Posterior vena cava (tissue), 2 donors: ENCODE measurements around the gene ARHGAP1. TPM values are rescaled to one million over a fixed set of nuclear protein-coding genes. Genes with fewer than 3 reads are reported as not detected.
A peak's percentile ranks its signal among the peaks of the same experiment; 100 is the strongest.

Experiments
- DNase-seq: peaks from one replicate; pipeline ENCODE4 v3.0.0-alpha.2; 2020; ENCODE audit warnings: low spot score
- intact Hi-C, 2 donors: fragments of 100-400 bp; cut with DNase I; formaldehyde crosslinking; loops; one replicate each; pipeline versions ENCODE4 v1.14.1 to v1.14.2; 2022 to 2023
- total RNA-seq, 2 donors: library from RNA; stranded (reverse); fragmentation: NEBNext Ultra II Directional; extraction: Animal tissue kit (Norgen Biotek cat#: 25700); gene quantifications; one replicate each; pipeline ENCODE4 v1.2.1, GENCODE V29; 2021
- donor health status: DM: yes; HTN: yes; CAD: no.
- donor health status: DM: yes; HTN: yes; CAD: no.

Gene ARHGAP1
- total RNA-seq, 2 donors from 2014 or later = 265 to 283 TPM

DNA sequence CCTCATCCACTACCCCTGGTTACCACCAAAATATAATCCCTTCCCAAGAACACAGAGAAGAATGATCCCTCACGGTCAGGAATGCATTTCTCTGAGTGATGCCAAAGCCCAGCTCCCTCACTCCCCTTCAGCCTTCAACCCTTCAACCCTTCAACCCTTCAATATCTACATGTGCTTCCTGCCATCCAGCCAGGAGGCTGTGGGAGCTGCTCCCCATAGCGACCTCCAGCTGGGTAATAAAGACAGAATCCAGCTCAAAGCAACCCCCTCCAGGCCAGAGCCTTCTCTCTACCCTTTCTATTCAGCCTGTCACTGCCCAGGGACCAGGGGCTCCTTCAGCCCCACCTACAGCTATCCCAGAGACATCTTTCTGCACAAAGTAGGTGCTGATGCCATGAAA is 2.7 kb downstream of the ARHGAP1 start:
- intact Hi-C loops = no loop called here
- no peak for DNase-seq

DNA sequence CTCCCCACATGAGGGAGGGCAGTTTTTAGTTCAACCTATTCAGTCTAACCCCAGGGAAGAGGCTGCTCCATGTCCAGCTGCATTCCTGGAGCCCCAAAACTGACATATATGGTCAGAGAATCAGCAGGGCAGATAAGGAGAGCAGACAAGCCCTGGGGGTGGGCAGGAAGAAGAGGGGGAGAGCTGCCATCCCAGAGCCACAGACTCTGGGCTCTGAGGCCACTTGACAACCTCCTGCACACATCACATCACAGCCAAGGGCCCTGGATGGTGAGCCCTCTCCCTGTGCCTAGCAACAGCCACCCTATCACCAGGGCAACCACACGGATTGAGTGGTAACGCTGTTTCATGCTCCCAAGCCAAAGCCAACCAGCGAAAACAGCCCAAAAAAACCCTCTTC is 3.1 kb downstream of the ARHGAP1 start:
- intact Hi-C loops = no loop called here
- DNase-seq = no peak

DNA sequence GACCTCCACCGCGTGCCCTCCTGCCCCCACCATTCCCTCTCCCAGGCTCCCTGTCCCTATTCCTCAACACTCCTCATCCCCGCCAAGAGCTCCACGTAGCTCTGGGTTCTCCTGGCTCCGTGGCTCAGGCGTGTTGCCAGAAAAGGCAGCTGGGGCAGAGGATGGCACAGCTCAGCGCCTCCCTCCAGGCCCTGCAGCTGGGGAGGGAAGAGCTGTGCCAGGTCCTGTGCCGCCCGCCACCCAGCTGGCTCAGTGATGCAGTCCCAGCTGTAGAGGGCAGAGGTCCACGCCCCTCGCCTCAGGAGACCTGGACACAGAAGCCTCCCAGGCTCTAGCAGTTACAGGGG is 4.2 kb downstream of the ARHGAP1 start:
- intact Hi-C loops = no loop called here
- DNase-seq = no peak

DNA sequence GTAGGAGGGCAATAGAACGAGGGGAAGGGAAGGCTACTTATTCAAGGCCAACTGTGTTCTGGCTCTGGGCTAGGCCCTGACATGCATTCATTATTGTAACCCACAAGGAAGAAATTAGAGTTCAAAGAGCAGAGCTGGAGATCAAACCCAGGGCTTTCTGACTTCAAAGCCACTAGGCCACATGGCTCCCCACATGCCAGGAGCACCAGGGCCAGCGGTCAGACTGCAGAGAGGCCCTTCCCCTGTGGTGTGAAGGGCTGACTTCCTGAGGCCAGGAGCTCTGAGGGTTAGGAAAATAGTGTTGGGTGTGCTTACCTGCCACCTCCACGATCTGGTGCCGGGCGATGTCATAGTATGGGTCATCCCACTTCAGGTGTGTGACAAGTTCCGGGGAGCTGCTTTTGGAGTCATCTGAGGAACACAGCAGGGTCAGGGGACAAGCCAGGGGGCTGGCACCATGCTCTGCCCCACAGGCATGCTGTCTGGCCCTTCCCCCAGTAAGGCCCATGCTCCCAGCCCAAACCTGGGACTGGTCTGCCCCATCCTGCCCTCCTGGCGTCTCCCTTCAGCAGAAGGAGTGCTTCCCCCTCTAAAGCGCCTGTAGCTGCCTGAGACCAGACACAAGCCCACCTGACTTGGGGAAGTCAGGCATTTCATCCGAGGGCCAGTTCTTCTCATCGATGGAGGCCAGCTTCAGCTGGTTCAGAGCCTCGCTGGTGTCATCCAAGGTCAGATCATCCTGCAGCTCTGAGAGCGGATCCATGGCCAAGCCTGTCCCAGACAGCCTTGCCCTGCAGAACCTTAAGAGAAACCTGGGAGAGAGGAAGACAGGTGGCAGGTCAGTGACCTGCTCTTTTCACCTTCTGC is 4.8 kb downstream of the ARHGAP1 start:
- intact Hi-C loops = no loop called here

DNA sequence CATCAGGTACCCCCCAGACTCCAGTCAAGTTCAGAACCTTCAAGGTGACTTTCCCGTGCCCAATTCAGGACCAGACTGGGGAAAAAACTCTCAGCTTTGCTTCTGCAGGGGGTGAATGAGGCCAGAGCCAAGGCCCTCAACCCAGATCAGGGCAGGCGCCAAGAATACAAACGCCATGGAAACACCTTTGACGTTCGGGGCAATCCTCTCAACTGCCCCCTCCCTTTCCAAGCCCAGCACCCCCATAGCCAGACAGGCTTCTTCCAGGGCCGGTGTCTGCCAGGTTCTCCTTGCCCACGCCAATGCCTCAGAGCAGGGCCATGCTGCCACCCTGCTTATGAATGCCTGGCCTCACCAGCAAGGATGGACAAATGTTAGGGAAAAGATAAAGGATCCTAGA is 5.8 kb downstream of the ARHGAP1 start:
- no peak for DNase-seq
- intact Hi-C loops = no loop called here

More for the DNA sequence above, 4.8 kb downstream of the ARHGAP1 start:
- no peak for DNase-seq

DNA sequence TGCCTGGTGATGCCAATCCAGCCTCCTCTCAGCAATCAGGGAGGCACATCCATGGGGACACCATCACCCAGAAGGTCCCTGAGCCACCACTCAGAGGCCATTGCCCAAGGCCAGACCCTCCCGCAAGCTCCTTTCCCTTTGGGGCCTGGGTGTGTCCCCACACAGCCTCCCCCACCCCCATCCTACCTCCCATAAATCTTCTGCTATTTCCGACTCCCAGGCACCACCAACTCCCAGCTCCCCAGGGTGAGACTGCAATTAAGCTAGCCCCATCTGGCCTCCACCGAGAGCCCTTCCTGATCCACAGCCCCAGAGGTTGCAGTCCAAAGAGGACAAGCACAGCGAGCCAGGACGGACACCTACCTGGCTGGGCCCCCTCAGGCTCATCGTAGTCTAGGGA is 6.3 kb downstream of the ARHGAP1 start:
- DNase-seq = no peak
- intact Hi-C loops = no loop called here

DNA sequence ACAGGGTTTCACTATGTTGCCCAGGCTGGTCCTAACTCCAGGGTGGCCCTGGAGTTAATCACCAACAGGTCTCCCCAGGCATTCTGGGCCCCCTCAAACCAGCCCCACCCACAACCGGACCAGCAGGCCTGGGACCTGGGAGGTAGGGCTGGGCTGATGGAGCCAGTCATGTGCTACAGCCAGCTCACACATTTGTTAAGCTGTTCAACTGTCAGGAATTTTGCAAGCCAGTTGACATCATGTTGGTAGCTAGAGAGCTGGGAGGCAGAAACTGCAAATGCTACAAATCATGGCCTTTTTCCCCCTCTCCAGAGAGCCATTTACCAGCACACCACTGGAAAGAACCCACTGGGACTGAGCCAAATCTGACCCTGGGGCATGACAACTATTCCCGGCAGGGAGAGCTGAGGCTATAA is 6.8 kb downstream of the ARHGAP1 start:
- intact Hi-C loops = no loop called here
- no peak for DNase-seq

DNA sequence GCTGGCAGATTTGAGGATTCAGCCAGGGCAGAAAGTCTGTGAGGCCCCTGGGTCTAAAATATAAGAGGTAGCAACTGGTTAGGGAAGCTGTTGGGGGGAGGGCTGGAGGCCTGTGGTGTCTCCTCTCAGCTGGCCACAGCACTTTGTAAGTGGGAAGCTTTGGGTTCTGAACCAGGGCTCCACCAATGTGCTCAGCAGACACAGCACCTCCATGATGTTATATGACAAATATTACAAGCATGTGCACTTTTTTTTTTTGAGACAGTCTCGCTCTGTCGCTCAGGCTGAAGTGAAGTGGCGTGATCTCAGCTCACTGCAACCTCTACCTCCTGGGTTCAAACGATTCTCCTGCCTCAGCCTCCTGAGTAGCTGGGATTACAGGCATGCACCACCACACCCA is 8.0 kb downstream of the ARHGAP1 start:
- intact Hi-C loops = no loop called here
- DNase-seq = no peak

DNA sequence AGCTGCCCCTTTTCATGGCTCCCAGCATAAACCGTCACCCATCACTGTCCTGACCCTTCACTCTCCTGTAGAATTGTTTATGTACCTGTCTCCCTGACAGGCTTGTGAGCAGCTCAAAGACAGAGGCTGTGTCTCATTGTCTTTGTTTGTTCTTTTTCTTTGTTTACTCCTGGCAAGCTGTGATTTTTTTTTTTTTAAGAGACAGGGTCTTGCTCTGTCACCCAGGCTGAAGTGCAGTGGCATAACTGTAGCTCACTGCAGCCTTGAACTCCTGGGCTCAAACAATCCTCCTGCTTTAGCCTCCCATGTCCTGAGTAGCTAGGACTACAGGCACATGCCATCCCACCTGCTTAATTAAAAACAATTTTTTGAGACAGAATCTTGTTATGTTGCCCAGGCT is 9.7 kb downstream of the ARHGAP1 start:
- no peak for DNase-seq
- intact Hi-C loops = no loop called here

DNA sequence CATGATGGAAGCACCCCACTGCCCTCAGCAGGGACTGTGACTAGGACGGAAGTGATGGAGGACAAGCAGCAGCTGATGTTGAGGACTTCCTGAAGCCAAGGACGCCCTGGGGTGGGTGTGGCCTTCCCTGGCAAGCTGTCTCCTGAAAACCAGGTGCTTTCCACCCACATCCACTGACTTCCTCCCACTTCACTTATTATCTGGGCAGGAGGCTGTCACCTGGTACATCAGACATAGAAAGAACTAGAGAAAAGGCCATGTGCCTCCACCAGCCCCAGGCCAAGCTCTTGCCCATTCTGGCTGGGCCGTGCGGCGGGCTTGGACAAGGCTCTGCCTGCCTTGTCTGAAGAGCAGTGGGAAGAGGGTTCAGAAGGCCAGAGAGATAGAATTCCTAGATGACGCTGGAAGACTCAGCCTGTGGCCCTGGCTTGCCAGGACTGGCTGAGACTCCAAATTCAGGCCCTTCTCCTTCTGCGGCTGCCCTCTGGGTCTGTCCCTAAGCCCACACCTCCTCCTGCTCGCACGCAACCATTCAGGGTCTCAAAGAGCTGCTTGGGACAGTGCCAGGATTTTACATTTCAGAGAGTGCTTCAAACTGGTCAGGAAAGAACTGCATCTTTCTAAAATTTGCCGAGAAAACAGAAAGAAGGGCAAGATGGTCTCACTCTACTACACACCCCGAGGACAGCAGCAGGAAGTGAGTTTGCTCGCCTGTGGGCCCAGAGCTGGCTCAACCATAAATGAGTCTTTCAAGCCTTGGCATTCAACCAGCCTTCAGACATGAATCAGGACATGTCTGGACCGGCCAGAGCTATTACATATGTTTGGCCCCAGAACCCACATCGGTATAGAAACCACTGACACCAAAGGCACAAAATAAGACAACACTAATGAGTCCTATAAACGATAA is 13.3 kb downstream of the ARHGAP1 start:
- peak; percentile 84 for DNase-seq
- intact Hi-C loops = no loop called here

DNA sequence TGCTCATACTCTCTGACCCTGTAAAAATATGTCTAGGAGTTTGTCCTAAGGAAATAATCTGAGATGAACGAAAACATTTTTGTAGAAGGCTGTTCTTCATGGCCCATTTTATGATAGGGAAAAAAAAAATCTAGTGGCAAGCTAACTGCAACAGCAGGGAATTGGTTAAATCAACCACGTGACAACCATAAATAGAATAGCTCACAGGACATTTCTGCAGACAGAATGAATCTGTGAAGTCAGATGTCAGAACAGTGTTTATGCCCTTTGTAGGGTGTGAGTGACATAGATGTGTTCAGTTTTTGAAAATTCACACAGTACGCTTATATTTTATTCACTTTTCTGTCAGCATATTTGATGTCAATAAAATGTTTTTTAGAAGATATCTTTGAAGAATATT is 16.1 kb downstream of the ARHGAP1 start:
- intact Hi-C loops = no loop called here
- no peak for DNase-seq

DNA sequence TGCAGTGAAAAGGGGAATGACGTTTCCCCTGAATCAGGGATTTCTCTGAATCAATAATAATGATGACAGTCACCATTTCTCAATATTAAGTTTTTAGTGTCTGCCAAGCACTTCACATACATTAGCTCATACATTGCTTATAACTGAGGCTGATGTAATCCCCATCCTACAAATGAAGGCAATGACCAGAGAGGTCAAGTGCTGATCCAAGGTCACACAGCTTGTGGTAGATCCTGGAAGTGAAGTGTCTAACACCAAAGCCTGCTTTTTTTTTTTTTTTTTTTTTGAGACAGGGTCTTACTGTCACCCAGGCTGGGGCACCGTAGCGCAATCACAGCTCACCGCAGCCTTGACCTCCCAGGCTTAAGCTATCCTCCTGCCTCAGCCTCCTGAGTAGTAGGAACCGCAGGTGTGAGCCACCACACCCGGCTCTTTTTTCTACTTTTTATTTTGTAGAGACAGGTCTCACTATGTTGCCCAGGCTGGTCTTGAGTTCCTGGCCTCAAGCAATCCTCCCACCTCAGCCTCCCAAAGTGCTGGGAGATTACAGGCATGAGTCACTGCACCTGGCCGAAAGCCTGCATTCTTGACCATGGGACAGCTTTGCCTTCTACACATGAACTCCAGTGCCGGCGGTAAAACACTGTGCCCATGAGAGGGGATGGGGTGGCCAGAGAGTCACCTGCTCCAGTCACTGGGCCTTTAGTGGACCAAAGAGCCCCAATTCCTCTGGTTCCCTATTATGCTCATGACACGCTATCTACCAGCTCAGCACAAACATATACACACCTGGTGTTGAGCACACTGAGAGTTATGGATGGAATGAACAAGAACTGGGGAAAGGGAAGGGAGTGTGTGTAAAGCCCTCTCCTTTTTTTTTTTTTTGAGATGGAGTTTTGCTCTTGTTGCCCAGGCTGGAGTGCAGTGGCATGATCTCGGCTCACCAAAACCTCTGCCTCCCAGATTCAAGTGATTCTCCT is 17.4 kb downstream of the ARHGAP1 start:
- intact Hi-C loops = no loop called here
- peak; percentile 49 for DNase-seq

DNA sequence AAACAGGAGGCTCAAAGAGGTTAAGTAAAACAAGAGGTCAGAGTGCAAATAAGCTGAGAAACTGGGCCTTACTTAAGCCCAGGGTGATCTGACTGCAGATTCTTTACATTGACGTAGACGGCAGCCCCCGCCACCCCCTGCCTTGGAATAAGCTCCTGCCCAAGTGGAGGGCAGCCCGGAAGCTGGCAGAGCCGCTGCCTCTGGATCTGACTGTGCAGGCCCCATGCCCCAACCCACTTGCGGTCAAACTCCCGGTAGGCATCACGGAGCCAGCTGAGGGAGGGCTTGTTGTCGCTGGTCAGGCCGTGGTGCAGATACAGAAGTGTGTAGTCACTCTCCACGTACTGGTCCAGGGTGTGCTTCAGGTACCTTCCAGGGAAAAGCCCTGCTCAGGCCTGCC is 18.6 kb downstream of the ARHGAP1 start:
- intact Hi-C loops = no loop called here
- DNase-seq = peak; percentile 66

DNA sequence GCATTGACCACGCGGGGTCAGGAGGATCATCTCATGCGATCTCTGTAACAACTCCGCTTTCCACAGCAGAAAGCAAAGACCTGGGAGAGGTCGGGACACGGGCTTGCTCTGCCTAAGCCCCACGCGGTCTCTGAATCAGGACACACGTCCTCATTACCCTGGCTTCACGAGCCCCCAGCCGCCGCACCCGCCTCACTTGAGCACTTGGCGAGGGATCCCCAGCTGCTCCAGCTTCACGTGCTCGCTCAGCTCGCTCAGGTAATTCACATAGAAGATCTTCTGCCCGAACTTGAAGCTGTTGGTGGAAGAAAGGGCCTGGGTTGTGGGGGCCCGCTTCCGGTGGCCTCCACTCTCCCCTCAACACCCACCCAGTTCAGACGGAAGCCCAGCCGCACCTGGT is 19.6 kb downstream of the ARHGAP1 start:
- peak; percentile 37 for DNase-seq
- intact Hi-C loops = no loop called here

DNA sequence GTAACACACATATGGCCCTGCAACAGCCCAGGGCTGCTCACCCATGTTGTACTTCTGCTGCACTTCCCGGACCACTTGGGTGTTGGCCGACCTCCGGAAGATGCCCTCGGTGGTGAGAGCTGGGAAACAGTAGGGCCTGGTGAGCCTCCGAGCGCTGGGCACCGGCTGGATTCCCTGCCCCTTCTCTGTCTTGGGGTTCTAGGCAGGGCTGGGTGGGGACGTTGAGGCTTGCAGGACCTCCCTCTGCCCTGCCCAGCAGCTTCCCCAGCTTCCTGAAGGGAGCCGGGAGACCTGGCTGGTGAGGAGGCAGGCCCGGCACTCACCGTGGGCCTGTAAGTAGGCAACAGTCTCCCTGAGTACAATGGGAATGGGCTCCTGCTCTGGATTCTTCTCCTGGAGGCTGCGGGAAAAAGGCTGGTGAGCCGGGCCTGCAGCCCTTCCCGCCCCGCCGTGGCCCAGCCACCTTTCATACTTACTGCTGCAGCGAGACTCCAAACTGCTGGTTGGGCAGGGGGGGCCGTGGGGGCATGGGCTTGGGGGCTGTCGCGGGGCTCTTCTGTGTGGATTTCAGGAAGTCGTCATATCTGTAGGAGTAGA is 20.2 kb downstream of the ARHGAP1 start:
- peak; percentile 63 for DNase-seq
- intact Hi-C loops = no loop called here

DNA sequence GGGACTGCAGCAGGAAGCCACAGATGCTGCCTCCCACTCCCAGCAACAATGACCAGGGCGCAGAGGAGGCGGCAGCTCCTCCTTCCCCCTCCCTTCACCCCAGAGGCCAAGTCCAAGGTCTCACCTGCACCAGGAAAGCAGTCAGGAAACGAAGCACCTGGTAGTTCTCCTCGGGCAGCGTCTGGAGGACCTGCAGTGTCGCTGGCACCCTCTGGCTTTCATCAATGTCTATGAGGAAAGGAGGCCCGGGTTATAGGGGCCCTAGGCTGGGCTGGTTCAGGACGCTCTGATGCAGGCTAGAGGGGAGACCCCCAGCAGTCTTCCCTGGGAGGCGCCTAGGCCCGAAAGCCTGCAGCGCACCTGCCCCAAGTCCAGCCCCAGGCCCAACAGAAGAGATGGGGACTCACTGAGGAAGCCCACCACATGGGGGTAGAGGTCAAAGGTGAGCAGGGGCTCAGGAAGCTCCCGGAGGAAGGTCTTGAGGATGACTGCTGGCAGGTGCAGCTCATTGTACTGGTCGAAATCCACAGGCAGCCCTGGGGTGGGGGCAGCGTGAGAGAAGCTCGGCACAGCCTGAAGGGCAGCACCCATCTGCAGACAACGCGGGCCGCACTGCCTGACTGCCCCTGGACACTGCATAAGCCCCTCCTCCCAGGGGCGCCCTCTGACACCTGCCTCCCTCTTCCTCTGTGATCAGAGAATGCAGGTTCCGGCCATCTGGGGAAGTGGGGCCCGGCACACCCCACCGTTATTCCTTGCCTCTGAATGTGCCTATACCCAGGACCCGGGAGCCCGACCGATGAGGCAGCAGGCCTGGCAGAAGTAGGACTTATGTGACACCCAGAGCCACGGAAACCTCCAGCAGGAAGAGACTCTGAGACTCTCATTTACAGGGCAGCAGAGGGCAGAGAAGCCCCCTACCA is 20.9 kb downstream of the ARHGAP1 start:
- intact Hi-C loops = no loop called here
- DNase-seq = peak; percentile 65

DNA sequence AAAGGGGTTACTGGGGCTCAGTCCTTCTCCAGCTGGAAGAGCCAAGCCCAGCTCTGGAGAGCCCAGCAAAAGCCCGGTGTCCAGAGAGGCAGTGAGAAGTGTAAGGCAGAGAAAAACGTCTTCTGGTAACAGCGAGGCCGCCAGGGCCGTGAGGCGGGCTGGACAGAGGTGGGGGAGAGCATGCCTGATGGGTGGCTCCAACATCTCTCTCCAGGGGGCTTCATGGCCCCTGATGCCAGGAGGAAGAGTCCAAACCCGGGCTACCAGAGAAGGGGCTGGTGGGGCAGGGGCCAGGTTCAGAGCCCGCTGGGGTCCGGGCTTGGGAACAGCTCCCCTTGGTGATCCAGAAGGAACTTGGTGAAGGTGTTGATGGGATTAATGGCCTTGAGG is 21.7 kb downstream of the ARHGAP1 start:
- DNase-seq = peak; percentile 67
- intact Hi-C loops = no loop called here
